ENCODE measurements around the gene ID3.

The ID3 gene

DNA sequence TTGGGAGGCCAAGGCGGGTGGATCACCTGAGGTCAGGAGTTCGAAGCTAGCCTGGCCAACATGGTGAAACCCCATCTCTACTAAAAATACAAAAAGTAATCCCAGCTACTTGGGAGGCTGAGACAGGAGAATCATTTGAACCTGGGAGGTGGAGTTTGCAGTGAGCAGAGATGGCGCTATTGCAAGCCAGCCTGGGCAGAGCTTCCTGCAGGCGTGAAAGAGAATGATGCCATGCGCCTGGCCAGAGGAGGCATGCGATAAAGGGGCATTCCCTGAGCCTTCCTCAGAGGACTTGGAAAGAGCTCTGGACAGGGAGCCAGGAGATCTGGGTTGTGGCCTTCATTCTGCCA lies 31.4 kb downstream of the ID3 start:
- peaks cover 0 to 32% of the 10 kb centered on the region in 2 experiments; a peak in 1 of 3 replicates for H3K36me3 ChIP-seq (ENCODE audit: control insufficient read depth in 2 of 2, insufficient read depth in 1 of 2, low read length in 2 of 2)
- H3K4me3 ChIP-seq (ENCODE audit: low read depth, low read length), result no peak overlapping the region
- no peaks in the 10 kb centered on the region for H3K9me3 ChIP-seq (ENCODE audit: control insufficient read depth, insufficient read depth, low read depth, low read length)
- TF ChIP-seq, protein P1, sequence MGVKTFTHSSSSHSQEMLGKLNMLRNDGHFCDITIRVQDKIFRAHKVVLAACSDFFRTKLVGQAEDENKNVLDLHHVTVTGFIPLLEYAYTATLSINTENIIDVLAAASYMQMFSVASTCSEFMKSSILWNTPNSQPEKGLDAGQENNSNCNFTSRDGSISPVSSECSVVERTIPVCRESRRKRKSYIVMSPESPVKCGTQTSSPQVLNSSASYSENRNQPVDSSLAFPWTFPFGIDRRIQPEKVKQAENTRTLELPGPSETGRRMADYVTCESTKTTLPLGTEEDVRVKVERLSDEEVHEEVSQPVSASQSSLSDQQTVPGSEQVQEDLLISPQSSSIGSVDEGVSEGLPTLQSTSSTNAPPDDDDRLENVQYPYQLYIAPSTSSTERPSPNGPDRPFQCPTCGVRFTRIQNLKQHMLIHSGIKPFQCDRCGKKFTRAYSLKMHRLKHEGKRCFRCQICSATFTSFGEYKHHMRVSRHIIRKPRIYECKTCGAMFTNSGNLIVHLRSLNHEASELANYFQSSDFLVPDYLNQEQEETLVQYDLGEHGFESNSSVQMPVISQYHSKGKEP (tag by site-specific recombination; IDR thresholded peaks at IDR 0.05), result peak; percentile 28; the same call in 1 of the 2 replicates
- TF ChIP-seq ZNF366 (tag by site-specific recombination; conservative IDR thresholded peaks at IDR 0.05), result no peak
- ChIA-PET CTCF (interaction anchor here (0.5 to 4.5 kb wide), 8 partner anchors 12 to 520 kb away, joined by 3 to 36 read pairs (median 4); no protein-coding TSS in a partner anchor), POLR2A (interaction anchor here (0.9 to 3.6 kb wide), 11 partner anchors 12 to 183 kb away, joined by 3 to 22 read pairs (median 8); partner anchors contain the start of genes ASAP3, HNRNPR, ID3 and RPL11)
- H3K27ac ChIP-seq (ENCODE audit: extremely low read depth, low read depth, low read length), result no peak overlapping the region; the same call in 1 of the 2 replicates
- peaks cover 11% of the 10 kb centered on the region for H3K4me1 ChIP-seq (ENCODE audit: control insufficient read depth, insufficient read depth, low read length)

DNA sequence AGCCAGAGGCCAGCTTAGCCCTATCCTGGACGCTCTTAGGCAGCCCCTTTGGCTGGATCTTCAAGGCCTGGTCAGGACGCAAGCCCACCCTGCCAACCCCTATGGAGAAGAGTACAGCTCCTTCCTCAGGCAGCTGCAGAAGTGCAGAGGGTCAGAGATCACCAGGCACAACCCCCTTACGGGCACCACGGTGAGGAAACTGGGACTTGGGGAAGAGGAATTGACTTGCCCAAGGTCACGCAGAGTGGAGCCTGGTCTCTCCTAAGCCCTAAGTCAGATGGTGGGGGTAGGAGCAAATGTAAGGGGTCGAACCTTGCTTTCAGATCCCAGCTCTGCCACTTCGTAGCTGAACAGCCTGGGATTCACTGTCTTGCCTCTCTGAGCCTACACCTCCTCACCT lies 31.9 kb downstream of the ID3 start:
- no peak for TF ChIP-seq GLI2 (tag by site-specific recombination; IDR thresholded peaks at IDR 0.05; ENCODE audit: borderline replicate concordance, low read depth)
- no peak for TF ChIP-seq ZNF549 (tag by site-specific recombination; IDR thresholded peaks at IDR 0.05)
- no peak for TF ChIP-seq TRIM28 (IDR thresholded peaks at IDR 0.05; ENCODE audit: borderline replicate concordance, low read length)
- TF ChIP-seq ZNF366 (tag by site-specific recombination; conservative IDR thresholded peaks at IDR 0.05), result no peak
- TF ChIP-seq, protein P2, sequence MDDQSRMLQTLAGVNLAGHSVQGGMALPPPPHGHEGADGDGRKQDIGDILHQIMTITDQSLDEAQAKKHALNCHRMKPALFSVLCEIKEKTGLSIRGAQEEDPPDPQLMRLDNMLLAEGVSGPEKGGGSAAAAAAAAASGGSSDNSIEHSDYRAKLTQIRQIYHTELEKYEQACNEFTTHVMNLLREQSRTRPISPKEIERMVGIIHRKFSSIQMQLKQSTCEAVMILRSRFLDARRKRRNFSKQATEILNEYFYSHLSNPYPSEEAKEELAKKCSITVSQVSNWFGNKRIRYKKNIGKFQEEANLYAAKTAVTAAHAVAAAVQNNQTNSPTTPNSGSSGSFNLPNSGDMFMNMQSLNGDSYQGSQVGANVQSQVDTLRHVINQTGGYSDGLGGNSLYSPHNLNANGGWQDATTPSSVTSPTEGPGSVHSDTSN (CRISPR knock-in tag; IDR thresholded peaks at IDR 0.05), result no peak
- TF ChIP-seq ZNF791 (tag by site-specific recombination; IDR thresholded peaks at IDR 0.05), result no peak
- no peak for TF ChIP-seq ZNF416 (tag by site-specific recombination; IDR thresholded peaks at IDR 0.05)
- no peak for TF ChIP-seq ZNF202 (tag by site-specific recombination; IDR thresholded peaks at IDR 0.05; ENCODE audit: borderline replicate concordance)
- TF ChIP-seq ZNF10 (tag by site-specific recombination; IDR thresholded peaks at IDR 0.05), result no peak
- no peak for TF ChIP-seq ZNF843 (tag by site-specific recombination; IDR thresholded peaks at IDR 0.05)
- no peak for TF ChIP-seq MZF1 (tag by site-specific recombination; IDR thresholded peaks at IDR 0.05; ENCODE audit: borderline replicate concordance)
- no peak for TF ChIP-seq ZBTB7A (tag by site-specific recombination; IDR thresholded peaks at IDR 0.05; ENCODE audit: low read depth)
- TF ChIP-seq, protein P3, sequence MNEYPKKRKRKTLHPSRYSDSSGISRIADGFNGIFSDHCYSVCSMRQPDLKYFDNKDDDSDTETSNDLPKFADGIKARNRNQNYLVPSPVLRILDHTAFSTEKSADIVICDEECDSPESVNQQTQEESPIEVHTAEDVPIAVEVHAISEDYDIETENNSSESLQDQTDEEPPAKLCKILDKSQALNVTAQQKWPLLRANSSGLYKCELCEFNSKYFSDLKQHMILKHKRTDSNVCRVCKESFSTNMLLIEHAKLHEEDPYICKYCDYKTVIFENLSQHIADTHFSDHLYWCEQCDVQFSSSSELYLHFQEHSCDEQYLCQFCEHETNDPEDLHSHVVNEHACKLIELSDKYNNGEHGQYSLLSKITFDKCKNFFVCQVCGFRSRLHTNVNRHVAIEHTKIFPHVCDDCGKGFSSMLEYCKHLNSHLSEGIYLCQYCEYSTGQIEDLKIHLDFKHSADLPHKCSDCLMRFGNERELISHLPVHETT (tag by site-specific recombination; IDR thresholded peaks at IDR 0.05), result no peak
- TF ChIP-seq ZNF654 (tag by site-specific recombination; IDR thresholded peaks at IDR 0.05; ENCODE audit: low read depth), result no peak
- TF ChIP-seq SALL2 (tag by site-specific recombination; IDR thresholded peaks at IDR 0.05; ENCODE audit: borderline replicate concordance), result no peak
- POLR2A ChIA-PET, result interaction anchor here (0.6 to 3.6 kb wide), 11 partner anchors 12 to 183 kb away, joined by 3 to 17 read pairs (median 3); partner anchors contain the start of genes ASAP3, HNRNPR, ID3 and RPL11
- no peak overlapping the region for H3K4me3 ChIP-seq (ENCODE audit: low read depth, low read length)
- CTCF ChIA-PET, result interaction anchor here (0.6 to 4.5 kb wide), 7 partner anchors 12 to 428 kb away, joined by 3 to 36 read pairs (median 4); no protein-coding TSS in a partner anchor
- peaks cover 11% of the 10 kb centered on the region for H3K4me1 ChIP-seq (ENCODE audit: control insufficient read depth, insufficient read depth, low read length)
- no peak overlapping the region for H3K27ac ChIP-seq (ENCODE audit: extremely low read depth, low read depth, low read length)
- peaks cover 0 to 37% of the 10 kb centered on the region in 2 experiments; a peak in 1 of 3 replicates for H3K36me3 ChIP-seq (ENCODE audit: control insufficient read depth in 2 of 2, insufficient read depth in 1 of 2, low read length in 2 of 2)
- H3K9me3 ChIP-seq (ENCODE audit: control insufficient read depth, insufficient read depth, low read depth, low read length), result no peaks in the 10 kb centered on the region

All from HEK293 (cell line).